ENCODE results near the gene COL19A1.

GRCh38 chr6:69895396-69895795 is 29.0 kb downstream of the COL19A1 start:
- TF ChIP-seq MAX (IDR thresholded peaks at IDR 0.05; ENCODE audit: low read depth), result no peak
- no peak for TF ChIP-seq CTCF (IDR thresholded peaks at IDR 0.05)
- TF ChIP-seq EP300 (IDR thresholded peaks at IDR 0.05; ENCODE audit: borderline replicate concordance in 1 of 2, low read depth in 1 of 2, low read length in 1 of 2), result no peak
- TF ChIP-seq RCOR1 (IDR thresholded peaks at IDR 0.05; ENCODE audit: low read length), result no peak

Data from SK-N-SH (cell line).